AG10803 (cell line): ENCODE measurements around the gene LRCH1.

Experiments
- DNase-seq: peaks from one replicate; pipeline ENCODE4 v3.0.0; 2010; ENCODE audit warnings: low read depth
- H3K4me3 ChIP-seq: 2 replicates; pipeline ENCODE4 v1.5.1; 2011; ENCODE audit warnings: mild to moderate bottlenecking, low read length, control low read depth
- CTCF ChIP-seq: conservative IDR thresholded peaks from 2 replicates; pipeline ENCODE4 v1.5.1; 2011; ENCODE audit warnings: mild to moderate bottlenecking, low read length, control low read depth, inconsistent platforms

Gene LRCH1

DNA sequence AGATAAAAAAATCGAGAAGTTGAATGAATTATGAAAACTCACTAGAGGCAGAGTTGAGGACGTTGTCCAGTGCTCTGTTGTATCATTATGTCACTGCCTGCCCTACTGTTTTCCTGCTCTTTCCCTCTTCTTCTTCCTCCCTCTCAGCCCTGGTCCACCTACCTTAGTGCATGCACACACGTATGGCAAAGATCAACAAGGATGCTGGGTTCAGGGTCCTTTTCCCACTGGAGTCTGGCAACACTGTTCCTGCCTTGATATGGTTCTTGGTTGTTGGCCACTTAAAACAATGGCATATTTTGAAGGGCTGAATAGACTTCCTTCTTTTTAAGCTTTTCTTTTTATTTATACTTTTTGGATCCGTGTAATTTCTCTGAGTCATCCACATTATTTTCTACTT is 74.5 kb downstream of the LRCH1 start:
- no peak overlapping the region for H3K4me3 ChIP-seq
- DNase-seq = no peak
- TF ChIP-seq CTCF = no peak

DNA sequence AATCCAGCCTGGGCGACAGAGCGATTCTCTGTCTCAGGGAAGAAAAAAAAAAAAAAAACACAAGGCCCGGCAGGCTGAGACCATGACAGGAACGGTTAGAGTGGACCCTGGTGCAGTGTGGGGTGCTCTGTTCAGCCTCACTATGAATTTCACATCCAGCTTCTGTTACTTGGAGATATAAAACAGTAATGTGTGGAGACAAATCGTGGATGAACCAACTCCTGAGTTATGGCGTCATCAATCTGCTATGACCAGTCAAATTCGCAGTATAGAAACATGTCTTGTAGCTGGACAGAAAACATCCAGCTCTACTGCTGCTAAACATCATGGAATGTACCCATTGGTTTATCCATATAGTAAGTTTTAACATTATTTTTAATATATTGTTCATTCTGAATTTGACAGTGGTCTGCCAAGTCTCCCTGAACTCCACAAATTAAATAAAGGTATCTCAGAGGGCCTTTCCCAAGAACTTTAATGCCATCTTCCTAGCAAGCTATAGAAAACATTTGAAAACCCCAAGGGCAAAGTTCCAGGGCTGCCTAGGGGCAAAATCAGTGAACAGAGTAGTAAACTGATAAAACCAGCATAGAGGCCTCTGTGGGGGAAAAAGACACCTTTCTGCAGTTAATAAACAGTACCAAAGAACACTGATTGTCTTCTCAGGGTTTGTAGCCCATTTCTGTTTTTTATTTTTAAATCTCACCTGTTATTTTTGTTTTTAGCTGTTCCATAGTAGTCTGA is 75.8 kb downstream of the LRCH1 start:
- no peak for DNase-seq
- no peak overlapping the region for H3K4me3 ChIP-seq
- TF ChIP-seq CTCF = no peak

DNA sequence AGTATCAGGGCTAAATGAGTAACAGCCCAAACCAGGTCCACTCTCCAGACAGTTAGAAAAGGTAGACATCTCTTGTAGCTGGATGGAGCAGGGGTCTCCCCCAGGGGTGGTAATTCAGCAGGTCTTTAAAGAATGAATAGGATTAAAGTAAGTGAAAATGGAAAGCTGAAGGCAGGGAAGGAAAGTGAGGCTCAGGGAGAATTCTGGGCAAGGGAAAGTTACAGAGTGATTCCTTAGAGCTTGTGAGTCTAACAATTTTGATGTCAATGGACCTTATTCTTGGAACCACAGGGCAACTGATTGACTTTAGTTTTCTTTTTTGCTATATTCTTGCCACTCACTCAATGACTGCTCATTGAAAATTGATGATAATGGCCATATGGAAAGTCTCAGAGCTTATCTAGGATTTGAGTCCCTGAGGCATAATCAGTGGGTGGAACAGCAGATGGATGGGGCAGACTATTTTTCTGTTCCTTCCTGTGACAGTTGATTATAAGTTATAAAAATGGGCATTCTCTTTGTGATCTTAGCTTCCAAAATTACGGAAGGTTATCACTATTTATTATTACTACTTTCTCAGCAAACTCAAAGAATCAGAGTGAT is 76.9 kb downstream of the LRCH1 start:
- TF ChIP-seq CTCF = no peak
- no peak for DNase-seq

GRCh38 chr13:46630431-46631178 is 77.6 kb downstream of the LRCH1 start:
- no peak for DNase-seq
- no peak overlapping the region for H3K4me3 ChIP-seq
- TF ChIP-seq CTCF = no peak

More for the DNA sequence above, 76.9 kb downstream of the LRCH1 start:
- H3K4me3 ChIP-seq = no peak overlapping the region

- no peak for TF ChIP-seq CTCF
- no peak overlapping the region for H3K4me3 ChIP-seq
- DNase-seq = no peak
Measured at GRCh38 chr13:46631179-46631542, 78.2 kb downstream of the LRCH1 start.

DNA sequence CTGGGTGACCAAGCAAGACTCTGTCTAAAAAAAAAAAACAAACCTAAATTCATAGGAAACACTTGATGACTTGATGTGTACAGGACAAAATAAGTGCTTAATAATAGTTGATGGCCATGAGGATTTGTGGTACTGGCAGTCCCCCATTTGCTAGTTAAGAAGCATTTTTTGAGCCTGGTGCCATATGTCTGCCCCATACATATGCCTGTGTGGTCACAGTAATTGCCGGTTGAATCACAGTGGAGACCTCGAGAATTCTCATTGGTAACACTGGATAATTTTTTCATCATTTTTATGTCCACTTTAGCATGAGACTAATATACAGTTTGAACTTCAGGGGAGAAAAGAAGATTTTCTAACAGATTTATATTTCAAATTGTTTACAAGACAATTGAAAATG is 79.2 kb downstream of the LRCH1 start:
- no peak for TF ChIP-seq CTCF
- no peak overlapping the region for H3K4me3 ChIP-seq
- peak; percentile 58 for DNase-seq
